H9 (cell line): ENCODE data around the gene TXNL4A. TPM values are rescaled to one million over a fixed set of nuclear protein-coding genes. Genes with fewer than 3 reads are reported as not detected.

Experiments
- DNase-seq: peaks from one replicate; pipeline ENCODE4 v3.0.0-alpha.2; 2017
- H2AFZ ChIP-seq: one replicate; pipeline ENCODE4 v1.6.1; 2013; ENCODE audit warnings: mild to moderate bottlenecking, low read length, control low read depth, moderate library complexity
- H2AK5ac ChIP-seq: 2 replicates; pipeline ENCODE4 v1.6.1; 2013; ENCODE audit warnings: low read length, control low read depth, mixed read lengths; ENCODE audit not compliant: insufficient read length
- H2BK120ac ChIP-seq: one replicate; pipeline ENCODE4 v1.6.1; 2013; ENCODE audit warnings: low read depth, mild to moderate bottlenecking, low read length, control low read depth, inconsistent platforms; ENCODE audit not compliant: poor library complexity, severe bottlenecking
- H2BK12ac ChIP-seq: 2 replicates; pipeline ENCODE4 v1.6.1; 2013; ENCODE audit warnings: low read length, control low read depth, mixed read lengths, low read depth; ENCODE audit not compliant: insufficient read length
- H2BK15ac ChIP-seq: 2 replicates; pipeline ENCODE4 v1.6.1; 2013; ENCODE audit warnings: low read depth, low read length, control low read depth
- H2BK20ac ChIP-seq: one replicate; pipeline ENCODE4 v1.6.1; 2013; ENCODE audit warnings: low read depth, mild to moderate bottlenecking, low read length, control low read depth, inconsistent platforms; ENCODE audit not compliant: poor library complexity, severe bottlenecking
- H2BK5ac ChIP-seq: 2 replicates; pipeline ENCODE4 v1.6.1; 2013; ENCODE audit warnings: low read length, control low read depth, mixed read lengths; ENCODE audit not compliant: insufficient read length
- H3K14ac ChIP-seq: 2 replicates; pipeline ENCODE4 v1.6.1; 2013; ENCODE audit warnings: low read length, control low read depth; ENCODE audit not compliant: insufficient read depth
- H3K18ac ChIP-seq: 2 replicates; pipeline ENCODE4 v1.6.1; 2013; ENCODE audit warnings: low read depth, mild to moderate bottlenecking, mixed read lengths, low read length, control low read depth; ENCODE audit not compliant: insufficient read length
- H3K23ac ChIP-seq: 2 replicates; pipeline ENCODE4 v1.6.1; 2013; ENCODE audit warnings: low read length, control low read depth, mixed read lengths, low read depth; ENCODE audit not compliant: insufficient read length
- H3K23me2 ChIP-seq: 2 replicates; pipeline ENCODE4 v1.6.1; 2013; ENCODE audit warnings: low read depth, mild to moderate bottlenecking, mixed read lengths, low read length, control low read depth; ENCODE audit not compliant: insufficient read length, poor library complexity, severe bottlenecking
- H3K27ac ChIP-seq: 2 replicates; pipeline ENCODE4 v1.5.1; 2013; ENCODE audit warnings: low read length, control low read depth, mixed read lengths, low read depth; ENCODE audit not compliant: insufficient read length
- H3K27me3 ChIP-seq: 2 replicates; pipeline ENCODE4 v1.6.1; 2013; ENCODE audit warnings: low read length, control low read depth, inconsistent platforms; ENCODE audit not compliant: insufficient read depth
- H3K4ac ChIP-seq: 2 replicates; pipeline ENCODE4 v1.6.1; 2013; ENCODE audit warnings: low read depth, mild to moderate bottlenecking, control low read depth, inconsistent platforms, low read length, moderate library complexity
- H3K4me1 ChIP-seq: 2 replicates; pipeline ENCODE4 v1.6.1; 2013; ENCODE audit warnings: low read length, control low read depth, inconsistent platforms; ENCODE audit not compliant: insufficient read depth
- H3K4me2 ChIP-seq: 2 replicates; pipeline ENCODE4 v1.6.1; 2013; ENCODE audit warnings: low read length, control low read depth, mixed read lengths; ENCODE audit not compliant: insufficient read length, insufficient read depth
- H3K56ac ChIP-seq: 2 replicates; pipeline ENCODE4 v1.6.1; 2013; ENCODE audit warnings: low read depth, mild to moderate bottlenecking, mixed read lengths, low read length, control low read depth; ENCODE audit not compliant: insufficient read length
- H3K79me1 ChIP-seq: 2 replicates; pipeline ENCODE4 v1.6.1; 2013; ENCODE audit warnings: low read depth, mild to moderate bottlenecking, moderate library complexity, low read length, control low read depth, inconsistent platforms; ENCODE audit not compliant: insufficient read depth, poor library complexity, severe bottlenecking
- H3K79me2 ChIP-seq: 2 replicates; pipeline ENCODE4 v1.6.1; 2013; ENCODE audit warnings: low read length, control low read depth, inconsistent platforms; ENCODE audit not compliant: insufficient read depth
- H3K9ac ChIP-seq: 2 replicates; pipeline ENCODE4 v1.6.1; 2013; ENCODE audit warnings: low read length, control low read depth, mixed read lengths; ENCODE audit not compliant: insufficient read length; ENCODE audit errors: extremely low read depth
- H3K9me3 ChIP-seq: one replicate; pipeline ENCODE4 v1.6.1; 2013; ENCODE audit warnings: low read depth, low read length, inconsistent platforms; ENCODE audit not compliant: control insufficient read depth
- H3T11ph ChIP-seq: one replicate; pipeline ENCODE4 v1.6.1; 2013; ENCODE audit warnings: mild to moderate bottlenecking, low read length, control low read depth, inconsistent platforms
- H4K20me1 ChIP-seq: one replicate; pipeline ENCODE4 v1.6.1; 2013; ENCODE audit not compliant: control insufficient read depth, insufficient read length, insufficient read depth
- H4K5ac ChIP-seq: 2 replicates; pipeline ENCODE4 v1.6.1; 2013; ENCODE audit warnings: low read depth, mild to moderate bottlenecking, mixed read lengths, low read length, control low read depth; ENCODE audit not compliant: insufficient read length
- H4K8ac ChIP-seq: replicated peaks from 2 replicates; pipeline ENCODE4 v1.6.1; 2013; ENCODE audit warnings: low read length, control low read depth, mixed read lengths, low read depth; ENCODE audit not compliant: insufficient read length
- H4K91ac ChIP-seq: 2 replicates; pipeline ENCODE4 v1.6.1; 2013; ENCODE audit warnings: low read depth, mild to moderate bottlenecking, moderate library complexity, mixed read lengths, low read length, control low read depth; ENCODE audit not compliant: insufficient read length
- H3K27ac Mint-ChIP-seq, 3 experiments: 2 replicates in 2 of 3; 3 replicates in 1 of 3; pipeline ENCODE4 v1.8.0; 2020 to 2021; ENCODE audit warnings: mixed read lengths in 3 of 3, mild to moderate bottlenecking in 1 of 3, moderate library complexity in 1 of 3
- H3K27me3 Mint-ChIP-seq: 2 replicates; pipeline ENCODE4 v1.8.0; 2021; ENCODE audit warnings: low read depth, mild to moderate bottlenecking, moderate library complexity, mixed read lengths
- H3K36me3 Mint-ChIP-seq, 3 experiments: 2 replicates in 2 of 3; 3 replicates in 1 of 3; pipeline ENCODE4 v1.8.0; 2020 to 2021; ENCODE audit warnings: low read depth in 3 of 3, mixed read lengths in 3 of 3; ENCODE audit not compliant: insufficient read depth in 1 of 3
- H3K4me1 Mint-ChIP-seq, 2 experiments: 2 replicates each; pipeline ENCODE4 v1.8.0; 2020; ENCODE audit warnings: mixed read lengths in 2 of 2
- H3K4me3 Mint-ChIP-seq, 2 experiments: 2 replicates in 1 of 2; 3 replicates in 1 of 2; pipeline ENCODE4 v1.8.0; 2020 to 2021; ENCODE audit warnings: mild to moderate bottlenecking in 2 of 2, mixed read lengths in 2 of 2, moderate library complexity in 1 of 2
- H3K9me3 Mint-ChIP-seq, 2 experiments: 2 replicates in 1 of 2; 3 replicates in 1 of 2; pipeline ENCODE4 v1.8.0; 2020; ENCODE audit warnings: mild to moderate bottlenecking in 2 of 2, mixed read lengths in 2 of 2, moderate library complexity in 1 of 2
- whole genome bisulfite sequencing: extraction: QIAGEN DNeasy Blood & Tissue Kit; methylation state at CpG from one replicate; pipeline ENCODE4 v1.1.7; 2013; ENCODE audit warnings: missing lambda C conversion rate, low lambda C conversion rate, mixed read lengths; ENCODE audit not compliant: insufficient read length; ENCODE audit errors: extremely low coverage; 5-methylcytosine and 5-hydroxymethylcytosine counted together
- total RNA-seq: library from RNA; stranded (reverse); gene quantifications from 2 replicates; pipeline ENCODE4 v1.2.1, GENCODE V29; 2021
- TF ChIP-seq, protein P1 (sequence below): fragments of 200-600 bp; sonication (generic); conservative IDR thresholded peaks from 3 replicates; pipeline ENCODE4 v1.8.0; 2021; ENCODE audit warnings: antibody characterized with exemption, mild to moderate bottlenecking

TXNL4A gene
- total RNA-seq, 1 experiment from 2014 or later = 163 TPM

DNA sequence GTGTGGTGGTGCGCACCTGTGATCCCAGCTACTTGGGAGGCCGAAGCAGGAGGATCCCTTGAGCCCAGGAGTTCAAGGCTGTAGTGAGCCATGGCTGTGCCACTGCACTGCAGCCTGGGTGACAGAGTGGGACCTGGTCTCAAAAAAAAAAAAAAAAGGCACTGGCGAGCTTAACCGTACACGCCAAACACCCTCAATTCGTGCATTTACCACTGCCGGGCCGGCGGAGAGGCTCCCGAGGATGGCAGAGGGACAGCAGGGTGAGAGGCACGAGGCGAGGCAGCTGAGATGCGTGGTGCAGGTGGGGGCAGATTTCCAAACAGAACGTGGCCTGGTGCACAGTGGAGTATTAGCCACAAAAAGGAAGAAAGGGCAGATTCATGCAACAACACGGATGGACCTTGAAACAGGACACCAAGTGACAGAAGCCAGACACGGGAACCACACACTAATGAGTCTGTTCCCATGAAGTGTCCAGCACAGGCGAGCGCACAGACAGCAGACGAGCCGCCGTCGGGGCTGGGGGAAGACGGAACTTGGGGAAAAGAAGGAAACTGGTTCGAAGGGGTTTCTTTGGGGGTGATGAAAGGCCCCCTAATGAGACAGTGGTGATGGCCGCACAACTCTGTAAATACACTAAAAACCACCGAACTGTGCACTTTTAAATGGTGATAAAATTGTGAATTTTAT, 64.3 kb downstream of the TXNL4A start:
- Histone ChIP-seq H2BK15ac (no peak overlapping the region), H3K9me3 (no peaks in the 10 kb centered on the region), H3K4me1 (no peaks in the 10 kb centered on the region), H3K79me1 (no peaks in the 10 kb centered on the region), H3K27me3 (no peaks in the 10 kb centered on the region; the same call in 1 of the 2 replicates), H4K8ac (no peak overlapping the region), H3K9ac (no peak overlapping the region), H2BK12ac (no peak overlapping the region), H2BK5ac (no peak overlapping the region), H3K79me2 (no peaks in the 10 kb centered on the region), H2AK5ac (no peak overlapping the region), H3K4me2 (no peak overlapping the region), H3K23me2 (no peaks in the 10 kb centered on the region), H4K91ac (no peak overlapping the region), H2AFZ (no peak overlapping the region), H2BK20ac (no peak overlapping the region), H4K5ac (no peak overlapping the region), H3K4ac (no peak overlapping the region), H3K14ac (no peak overlapping the region), H3K18ac (no peak overlapping the region), H3K27ac (no peak overlapping the region), H2BK120ac (no peak overlapping the region), H4K20me1 (no peaks in the 10 kb centered on the region), H3T11ph (no peak overlapping the region), H3K56ac (no peak overlapping the region), H3K23ac (no peak overlapping the region)
- TF ChIP-seq, protein P1, sequence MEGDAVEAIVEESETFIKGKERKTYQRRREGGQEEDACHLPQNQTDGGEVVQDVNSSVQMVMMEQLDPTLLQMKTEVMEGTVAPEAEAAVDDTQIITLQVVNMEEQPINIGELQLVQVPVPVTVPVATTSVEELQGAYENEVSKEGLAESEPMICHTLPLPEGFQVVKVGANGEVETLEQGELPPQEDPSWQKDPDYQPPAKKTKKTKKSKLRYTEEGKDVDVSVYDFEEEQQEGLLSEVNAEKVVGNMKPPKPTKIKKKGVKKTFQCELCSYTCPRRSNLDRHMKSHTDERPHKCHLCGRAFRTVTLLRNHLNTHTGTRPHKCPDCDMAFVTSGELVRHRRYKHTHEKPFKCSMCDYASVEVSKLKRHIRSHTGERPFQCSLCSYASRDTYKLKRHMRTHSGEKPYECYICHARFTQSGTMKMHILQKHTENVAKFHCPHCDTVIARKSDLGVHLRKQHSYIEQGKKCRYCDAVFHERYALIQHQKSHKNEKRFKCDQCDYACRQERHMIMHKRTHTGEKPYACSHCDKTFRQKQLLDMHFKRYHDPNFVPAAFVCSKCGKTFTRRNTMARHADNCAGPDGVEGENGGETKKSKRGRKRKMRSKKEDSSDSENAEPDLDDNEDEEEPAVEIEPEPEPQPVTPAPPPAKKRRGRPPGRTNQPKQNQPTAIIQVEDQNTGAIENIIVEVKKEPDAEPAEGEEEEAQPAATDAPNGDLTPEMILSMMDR = no peak
- Mint-ChIP-seq H3K4me3 (no peak overlapping the region), H3K27me3 (no peaks in the 10 kb centered on the region; the same call in 1 of the 2 replicates), H3K27ac (no peak overlapping the region), H3K4me1 (peaks cover 13% of the 10 kb centered on the region in 2 experiments), H3K9me3 (peaks cover 12 to 14% of the 10 kb centered on the region in 2 experiments), H3K36me3 (peaks cover 5 to 23% (median 9%) of the 10 kb centered on the region in 3 experiments)
- DNase-seq = no peak
- no CpG with 5 or more reads among the region's 26 CpGs for WGBS
